Measurements from ENCODE around the gene SRRM2.

GRCh38 chr16:2728034-2728433 lies 24.4 kb upstream of the SRRM2 start:
- TF ChIP-seq EZH2 (IDR thresholded peaks at IDR 0.05; ENCODE audit: insufficient read depth, poor library complexity, severe bottlenecking) (no peak), EZH2phosphoT487 (IDR thresholded peaks at IDR 0.05; ENCODE audit: insufficient read depth, low read depth) (no peak)

Measured in GM23248 (cell line).